K562 (cell line): ENCODE measurements around the gene ATP4B. TPM values are rescaled to one million over a fixed set of nuclear protein-coding genes. Genes with fewer than 3 reads are reported as not detected.

Experiments used
- ATAC-seq: fragments of 200-7000 bp; cut with Tn5 transposase; 3 replicates; pipeline ENCODE4 v1.9.1; 2020; ENCODE audit warnings: moderate library complexity
- BruUV-seq: library from RNA; stranded (reverse); fragments of 400-500 nt; replicated peaks from 2 replicates; lab custom pipeline; 2021; lab: Mats Ljungman, UMichigan
- CTCF ChIA-PET: fragments of 300-600 bp; formaldehyde crosslinking; extraction: SDS; loops from one replicate; lab custom pipeline; 2021; ENCODE audit warnings: low intra/inter-chr PET ratio; lab: Yijun Ruan, JAX
- POLR2A ChIA-PET: fragments of 300-600, 350-650 bp; sonication (Branson Sonifier 250); formaldehyde crosslinking; extraction: SDS; loops from one replicate; lab custom pipeline; 2021; ENCODE audit warnings: antibody characterized with exemption, inconsistent platforms; lab: Yijun Ruan, JAX
- DNase-seq, 4 experiments: peaks; one replicate each; pipeline versions ENCODE4 v3.0.0 to v3.0.0-alpha.2; 2011 to 2018; ENCODE audit warnings: low spot score in 3 of 4, mixed read lengths in 3 of 4; ENCODE audit errors: extremely low read depth in 1 of 4
- FAIRE-seq: peaks from 2 replicates; lab custom pipeline; 2011; peaks lifted over from hg19 to GRCh38; lab: Jason Lieb, UNC
- H2AFZ ChIP-seq: 2 replicates; pipeline ENCODE4 v1.6.0; 2011; ENCODE audit warnings: low read depth, low read length, control low read depth, inconsistent platforms
- H3K27ac ChIP-seq: fragments of 200-600 bp; 3 replicates; pipeline ENCODE4 v1.8.0; 2011; ENCODE audit warnings: low read depth, mild to moderate bottlenecking, control low read depth, inconsistent platforms, low read length, moderate library complexity, mixed read lengths; ENCODE audit errors: extremely low read depth
- H3K27me3 ChIP-seq, 2 experiments: fragments of 300-600 bp in 1 of 2; 2 replicates in 1 of 2; 3 replicates in 1 of 2; pipeline versions ENCODE4 v1.6.0 to v1.8.0; 2011; ENCODE audit warnings: inconsistent platforms in 2 of 2, low read length in 2 of 2, mild to moderate bottlenecking in 1 of 2, mixed read lengths in 1 of 2, moderate library complexity in 1 of 2; ENCODE audit not compliant: control insufficient read depth in 2 of 2, insufficient read depth in 2 of 2
- H3K36me3 ChIP-seq: fragments of 300-600 bp; 3 replicates; pipeline ENCODE4 v1.8.0; 2011; ENCODE audit warnings: mild to moderate bottlenecking, low read length, inconsistent platforms; ENCODE audit not compliant: control insufficient read depth, insufficient read depth
- H3K4me1 ChIP-seq, 2 experiments: fragments of 200-600 bp in 1 of 2; replicated peaks in 1 of 2; 2 replicates in 1 of 2; 3 replicates in 1 of 2; pipeline versions ENCODE4 v1.5.1 to v1.8.0; 2011; ENCODE audit warnings: inconsistent platforms in 2 of 2, low read length in 2 of 2, mild to moderate bottlenecking in 1 of 2, mixed read lengths in 1 of 2, moderate library complexity in 1 of 2; ENCODE audit not compliant: control insufficient read depth in 2 of 2, insufficient read depth in 2 of 2
- H3K4me2 ChIP-seq: 2 replicates; pipeline ENCODE4 v1.6.1; 2011; ENCODE audit warnings: low read length, control low read depth, inconsistent platforms, mixed read lengths; ENCODE audit not compliant: insufficient read depth
- H3K4me3 ChIP-seq: fragments of 200-600 bp; sonication (generic), shearing (Covaris generic); 2 replicates; pipeline ENCODE4 v1.5.1; 2016; ENCODE audit warnings: control low read depth, inconsistent platforms
- H3K79me2 ChIP-seq: fragments of 200-600 bp; 3 replicates; pipeline ENCODE4 v1.8.0; 2011; ENCODE audit warnings: low read length, inconsistent platforms; ENCODE audit not compliant: control insufficient read depth, insufficient read depth
- H3K9ac ChIP-seq, 2 experiments: 2 replicates each; pipeline versions ENCODE4 v1.6.0 to v1.6.1; 2011; ENCODE audit warnings: low read depth in 2 of 2, low read length in 2 of 2, control low read depth in 1 of 2, inconsistent platforms in 1 of 2, mild to moderate bottlenecking in 1 of 2, mixed read lengths in 1 of 2; ENCODE audit not compliant: insufficient read depth in 1 of 2
- H3K9me1 ChIP-seq: one replicate; pipeline ENCODE4 v1.6.0; 2011; ENCODE audit warnings: inconsistent platforms, mild to moderate bottlenecking, low read length, moderate library complexity; ENCODE audit not compliant: control insufficient read depth, insufficient read depth
- H3K9me3 ChIP-seq: replicated peaks from 2 replicates; pipeline ENCODE4 v1.5.1; 2011; ENCODE audit warnings: low read depth, low read length, inconsistent platforms; ENCODE audit not compliant: control insufficient read depth, insufficient read depth
- H4K20me1 ChIP-seq: replicated peaks from 2 replicates; pipeline ENCODE4 v1.6.1; 2011; ENCODE audit warnings: low read length, inconsistent platforms, mixed read lengths; ENCODE audit not compliant: control insufficient read depth, insufficient read depth
- FIP1L1 ChIP-seq: fragments of 200-400 bp; formaldehyde crosslinking; IDR thresholded peaks from 2 replicates; pipeline ENCODE4 v1.6.1; 2018; ENCODE audit warnings: mild to moderate bottlenecking, low read depth, low read length; ENCODE audit not compliant: poor library complexity, severe bottlenecking
- HCFC1 ChIP-seq: IDR thresholded peaks from 2 replicates; pipeline ENCODE4 v1.6.1; 2012; ENCODE audit warnings: low read depth, low read length, improper control_type of control experiment
- ILK ChIP-seq: fragments of 450-650 bp; IDR thresholded peaks from 2 replicates; pipeline ENCODE4 v1.6.1; 2016; ENCODE audit warnings: missing genetic modification characterization, low read depth, mild to moderate bottlenecking, missing compliant biosample characterization, moderate library complexity, borderline replicate concordance
- KLF1 ChIP-seq: fragments of 450-650 bp; IDR thresholded peaks from 2 replicates; pipeline ENCODE4 v1.6.1; 2016; ENCODE audit warnings: missing genetic modification characterization, missing compliant biosample characterization
- NR2F6 ChIP-seq: fragments of 450-650 bp; formaldehyde crosslinking; IDR thresholded peaks from 2 replicates; pipeline ENCODE4 v1.4.0; 2020; ENCODE audit warnings: mild to moderate bottlenecking
- NR4A1 ChIP-seq, 2 experiments: fragments of 250-450 bp in 1 of 2; fragments of 450-650 bp in 1 of 2; sonication (Bioruptor Pico) in 1 of 2; IDR thresholded peaks; 2 replicates each; pipeline versions ENCODE4 v1.4.0 to v1.6.1; 2016 to 2020; ENCODE audit warnings: mild to moderate bottlenecking in 2 of 2, missing compliant biosample characterization in 1 of 2, missing genetic modification characterization in 1 of 2, moderate library complexity in 1 of 2
- OTX1 ChIP-seq: fragments of 450-650 bp; formaldehyde crosslinking; IDR thresholded peaks from 2 replicates; pipeline ENCODE4 v1.4.0; 2022; ENCODE audit warnings: mild to moderate bottlenecking
- SMARCC2 ChIP-seq: fragments of 450-650 bp; IDR thresholded peaks from 2 replicates; pipeline ENCODE4 v1.6.1; 2017; ENCODE audit warnings: antibody characterized with exemption, moderate library complexity, mild to moderate bottlenecking, low read depth
- TAF7 ChIP-seq: fragments of 450-650 bp; IDR thresholded peaks from 2 replicates; pipeline ENCODE4 v1.6.1; 2016; ENCODE audit warnings: missing genetic modification characterization, missing compliant biosample characterization
- TCF3 ChIP-seq: sonication (generic); formaldehyde crosslinking; IDR thresholded peaks from 2 replicates; pipeline ENCODE4 v1.4.0; 2020; ENCODE audit warnings: mild to moderate bottlenecking, missing genetic modification reagents
- ZNF143 ChIP-seq: sonication (generic); formaldehyde crosslinking; IDR thresholded peaks from 2 replicates; pipeline ENCODE4 v1.9.0; 2022; ENCODE audit warnings: mild to moderate bottlenecking, missing genetic modification reagents
- ZNF445 ChIP-seq: fragments of 250-450 bp; sonication (Bioruptor Pico); IDR thresholded peaks from 2 replicates; pipeline ENCODE4 v1.4.0; 2020; ENCODE audit warnings: low read depth, mild to moderate bottlenecking, moderate library complexity
- ZNF589 ChIP-seq: fragments of 200-800 bp; sonication (Bioruptor generic); IDR thresholded peaks from 2 replicates; pipeline ENCODE4 v1.6.1; 2016; ENCODE audit warnings: low read depth, missing genetic modification characterization, missing compliant biosample characterization
- ZNF699 ChIP-seq: fragments of 250-450 bp; sonication (Bioruptor Pico); IDR thresholded peaks from 2 replicates; pipeline ENCODE4 v1.8.0; 2021; ENCODE audit warnings: mild to moderate bottlenecking, moderate library complexity; ENCODE audit not compliant: insufficient replicate concordance
- WGBS: fragments of 100-300 bp; shearing (Covaris generic); methylation state at CpG from one replicate; pipeline ENCODE4 v1.1.6; 2016; ENCODE audit warnings: low coverage, mixed read lengths; ENCODE audit not compliant: insufficient coverage; ENCODE audit errors: missing lambda C conversion rate; 5-methylcytosine and 5-hydroxymethylcytosine counted together
- in situ Hi-C: fragments of 300-500 bp; cut with MboI; formaldehyde crosslinking; loops from 4 replicates; pipeline ENCODE4 v1.15.0; 2018; ENCODE audit warnings: inconsistent platforms, mixed read lengths
- intact Hi-C: fragments of 100-400 bp; cut with micrococcal nuclease; formaldehyde crosslinking; loops from 2 replicates; pipeline ENCODE4 v1.14.2; 2022
- polyA plus RNA-seq, 8 experiments: library from polyadenylated mRNA; depleted of rRNA in 4 of 8; stranded (reverse) in 5 of 8; unstranded in 3 of 8; fragments of >200 nt; fragmentation: Nextera tagmentation in 2 of 8; fragmentation: Illumina TruSeq in 1 of 8; extraction: Ambion mirVana in 2 of 8; extraction: Trizol in 1 of 8; gene quantifications; 2 replicates each; pipeline versions ENCODE4 v1.2.1 to v1.2.3, GENCODE V29; 2011 to 2014; ENCODE audit warnings: inconsistent platforms in 1 of 8, missing spikeins in 1 of 8
- total RNA-seq, 7 experiments: library from RNA; depleted of rRNA in 6 of 7; stranded (reverse); fragments of >200 nt in 6 of 7; fragmentation: Illumina TruSeq in 2 of 7; extraction: Trizol in 2 of 7; gene quantifications; 2 replicates each; pipeline versions ENCODE4 v1.2.1 to v1.2.3, GENCODE V29; 2011 to 2021; ENCODE audit warnings: low replicate concordance in 1 of 7
- TF ChIP-seq, protein P1 (sequence below), 2 experiments: fragments of 450-650 bp in 1 of 2; sonication (generic) in 1 of 2; formaldehyde crosslinking in 1 of 2; IDR thresholded peaks in 1 of 2; conservative IDR thresholded peaks in 1 of 2; 2 replicates each; pipeline versions ENCODE4 v1.6.1 to v1.8.1; 2016 to 2023; ENCODE audit warnings: mild to moderate bottlenecking in 2 of 2, moderate library complexity in 2 of 2, inconsistent platforms in 1 of 2, missing genetic modification reagents in 1 of 2
- TF ChIP-seq, protein P2 (sequence below): fragments of 250-450 bp; sonication (Bioruptor Pico); IDR thresholded peaks from 2 replicates; pipeline ENCODE4 v1.9.0; 2021; ENCODE audit warnings: mild to moderate bottlenecking
- TF ChIP-seq, protein P3 (sequence below): fragments of 450-650 bp; IDR thresholded peaks from 2 replicates; pipeline ENCODE4 v1.6.1; 2016; ENCODE audit warnings: mild to moderate bottlenecking
- TF ChIP-seq, protein P4 (sequence below): fragments of 250-450 bp; sonication (Bioruptor Pico); IDR thresholded peaks from 2 replicates; pipeline ENCODE4 v1.8.0; 2022; ENCODE audit warnings: inconsistent platforms

ATP4B gene
- total and polyA plus RNA-seq, 9 of the 15 experiments (the other 6 are each of a cell fraction or from before 2014, with no cell fraction given): not detected

DNA sequence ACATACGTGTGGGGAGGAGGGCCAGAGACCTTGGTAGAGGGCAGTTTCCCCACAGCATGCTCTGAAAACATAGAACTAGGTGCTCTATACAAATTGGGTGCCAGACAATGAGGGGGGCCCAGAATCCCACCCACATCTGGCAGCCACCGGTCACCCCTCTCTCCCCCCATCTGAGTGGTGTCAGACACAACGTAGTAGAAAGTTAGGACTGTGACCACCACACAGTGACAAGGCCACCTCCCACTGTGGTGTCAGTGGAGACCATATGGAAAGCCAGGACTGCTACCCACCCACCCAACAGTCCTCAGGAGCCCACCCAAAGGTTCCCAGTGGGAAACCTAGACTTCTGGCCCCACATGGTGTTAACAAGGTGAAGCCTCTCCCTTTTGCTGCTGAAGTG is 2.1 kb upstream of the ATP4B start:
- Histone ChIP-seq H3K27ac (no peak overlapping the region), H2AFZ (no peak overlapping the region), H3K9ac (no peak overlapping the region), H3K27me3 (peaks cover 20 to 54% of the 10 kb centered on the region in 2 experiments), H3K79me2 (no peaks in the 10 kb centered on the region), H3K9me3 (no peaks in the 10 kb centered on the region), H3K4me1 (peaks cover 0 to 13% of the 10 kb centered on the region in 2 experiments; a peak in 2 of 5 replicates), H3K9me1 (no peaks in the 10 kb centered on the region), H3K4me3 (no peak overlapping the region), H3K4me2 (no peak overlapping the region), H4K20me1 (no peaks in the 10 kb centered on the region; the same call in 1 of the 2 replicates), H3K36me3 (no peaks in the 10 kb centered on the region)
- 0% methylated on average over 1 of the region's 3 CpGs for WGBS
- DNase-seq (no peak), FAIRE-seq (no peak), ATAC-seq (no peak)
- intact Hi-C loops: no loop called here
- no TSS peak for BruUV-seq
- CTCF ChIA-PET: no interaction called here
- in situ Hi-C loops: loop anchor here (10.0 kb wide), 1 partner anchor 65 kb away; no protein-coding TSS in a partner anchor
- POLR2A ChIA-PET: no interaction called here
- no peak for TF ChIP-seq TAF7
- no peak for TF ChIP-seq HCFC1
- TF ChIP-seq TCF3 (CRISPR knock-in tag): no peak
- no peak for TF ChIP-seq NR2F6 (CRISPR knock-in tag)
- TF ChIP-seq, protein P1, sequence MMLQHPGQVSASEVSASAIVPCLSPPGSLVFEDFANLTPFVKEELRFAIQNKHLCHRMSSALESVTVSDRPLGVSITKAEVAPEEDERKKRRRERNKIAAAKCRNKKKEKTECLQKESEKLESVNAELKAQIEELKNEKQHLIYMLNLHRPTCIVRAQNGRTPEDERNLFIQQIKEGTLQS (IDR thresholded peaks at IDR 0.05): no peak
- TF ChIP-seq, protein P1 (CRISPR knock-in tag; conservative IDR thresholded peaks at IDR 0.05): no peak
- TF ChIP-seq SMARCC2: no peak
- TF ChIP-seq OTX1 (CRISPR knock-in tag): no peak
- TF ChIP-seq FIP1L1: no peak
- TF ChIP-seq ZNF589 (CRISPR knock-in tag): no peak
- TF ChIP-seq, protein P2, sequence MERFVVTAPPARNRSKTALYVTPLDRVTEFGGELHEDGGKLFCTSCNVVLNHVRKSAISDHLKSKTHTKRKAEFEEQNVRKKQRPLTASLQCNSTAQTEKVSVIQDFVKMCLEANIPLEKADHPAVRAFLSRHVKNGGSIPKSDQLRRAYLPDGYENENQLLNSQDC: no peak
- no peak for TF ChIP-seq ZNF699 (CRISPR knock-in tag)
- no peak for TF ChIP-seq ZNF445 (CRISPR knock-in tag)
- no peak for TF ChIP-seq KLF1 (tag)
- TF ChIP-seq, protein P3, sequence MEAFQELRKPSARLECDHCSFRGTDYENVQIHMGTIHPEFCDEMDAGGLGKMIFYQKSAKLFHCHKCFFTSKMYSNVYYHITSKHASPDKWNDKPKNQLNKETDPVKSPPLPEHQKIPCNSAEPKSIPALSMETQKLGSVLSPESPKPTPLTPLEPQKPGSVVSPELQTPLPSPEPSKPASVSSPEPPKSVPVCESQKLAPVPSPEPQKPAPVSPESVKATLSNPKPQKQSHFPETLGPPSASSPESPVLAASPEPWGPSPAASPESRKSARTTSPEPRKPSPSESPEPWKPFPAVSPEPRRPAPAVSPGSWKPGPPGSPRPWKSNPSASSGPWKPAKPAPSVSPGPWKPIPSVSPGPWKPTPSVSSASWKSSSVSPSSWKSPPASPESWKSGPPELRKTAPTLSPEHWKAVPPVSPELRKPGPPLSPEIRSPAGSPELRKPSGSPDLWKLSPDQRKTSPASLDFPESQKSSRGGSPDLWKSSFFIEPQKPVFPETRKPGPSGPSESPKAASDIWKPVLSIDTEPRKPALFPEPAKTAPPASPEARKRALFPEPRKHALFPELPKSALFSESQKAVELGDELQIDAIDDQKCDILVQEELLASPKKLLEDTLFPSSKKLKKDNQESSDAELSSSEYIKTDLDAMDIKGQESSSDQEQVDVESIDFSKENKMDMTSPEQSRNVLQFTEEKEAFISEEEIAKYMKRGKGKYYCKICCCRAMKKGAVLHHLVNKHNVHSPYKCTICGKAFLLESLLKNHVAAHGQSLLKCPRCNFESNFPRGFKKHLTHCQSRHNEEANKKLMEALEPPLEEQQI: no peak
- no peak for TF ChIP-seq ZNF143 (CRISPR knock-in tag)
- TF ChIP-seq, protein P4, sequence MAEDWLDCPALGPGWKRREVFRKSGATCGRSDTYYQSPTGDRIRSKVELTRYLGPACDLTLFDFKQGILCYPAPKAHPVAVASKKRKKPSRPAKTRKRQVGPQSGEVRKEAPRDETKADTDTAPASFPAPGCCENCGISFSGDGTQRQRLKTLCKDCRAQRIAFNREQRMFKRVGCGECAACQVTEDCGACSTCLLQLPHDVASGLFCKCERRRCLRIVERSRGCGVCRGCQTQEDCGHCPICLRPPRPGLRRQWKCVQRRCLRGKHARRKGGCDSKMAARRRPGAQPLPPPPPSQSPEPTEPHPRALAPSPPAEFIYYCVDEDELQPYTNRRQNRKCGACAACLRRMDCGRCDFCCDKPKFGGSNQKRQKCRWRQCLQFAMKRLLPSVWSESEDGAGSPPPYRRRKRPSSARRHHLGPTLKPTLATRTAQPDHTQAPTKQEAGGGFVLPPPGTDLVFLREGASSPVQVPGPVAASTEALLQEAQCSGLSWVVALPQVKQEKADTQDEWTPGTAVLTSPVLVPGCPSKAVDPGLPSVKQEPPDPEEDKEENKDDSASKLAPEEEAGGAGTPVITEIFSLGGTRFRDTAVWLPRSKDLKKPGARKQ (CRISPR knock-in tag): no peak
- TF ChIP-seq ILK: no peak
- no peak for TF ChIP-seq NR4A1 (CRISPR knock-in tag; IDR thresholded peaks at IDR 0.05)
- TF ChIP-seq NR4A1 (tag; IDR thresholded peaks at IDR 0.05): no peak
